ENCODE measurements around the gene PLA2R1.

Gene PLA2R1

GRCh38 chr2:159987181-159987580 is 75.2 kb downstream of the PLA2R1 start:
- no peak overlapping the region for H3K23ac ChIP-seq (ENCODE audit: low read length in 2 of 2)
- WGBS, result 100% methylated on average over 3 of the region's 6 CpGs
- H2AK5ac ChIP-seq (ENCODE audit: low read length, severe bottlenecking), result no peak overlapping the region
- no peak overlapping the region for H3K27ac ChIP-seq (ENCODE audit: low read length, poor library complexity, severe bottlenecking)
- no peak overlapping the region for H2BK5ac ChIP-seq (ENCODE audit: low read depth, low read length, poor library complexity, severe bottlenecking)
- H4K91ac ChIP-seq (ENCODE audit: low read length), result no peak overlapping the region
- no peak overlapping the region for H3K4me2 ChIP-seq (ENCODE audit: low read length, poor library complexity, severe bottlenecking)
- H3K79me1 ChIP-seq (replicated peaks; ENCODE audit: low read length, poor library complexity, severe bottlenecking), result no peaks in the 10 kb centered on the region
- no peak overlapping the region for H2BK12ac ChIP-seq (ENCODE audit: low read length in 2 of 2)
- H3K36me3 ChIP-seq (ENCODE audit: control insufficient read depth in 1 of 2, insufficient read depth in 2 of 2, low read depth in 1 of 2, low read length in 2 of 2), result peaks cover 12 to 37% of the 10 kb centered on the region in 2 experiments
- peak overlapping the region in 1 of 2 experiments; percentile 12 for H3K14ac ChIP-seq (ENCODE audit: low read length in 2 of 2)
- no peak overlapping the region for H3K9ac ChIP-seq (ENCODE audit: low read length)
- H3K4me3 ChIP-seq (ENCODE audit: insufficient read depth in 1 of 2, low read depth in 1 of 2, low read length in 2 of 2), result no peak overlapping the region
- no peak overlapping the region for H3K4ac ChIP-seq (ENCODE audit: low read depth in 1 of 2, low read length in 2 of 2)
- H2BK120ac ChIP-seq (ENCODE audit: low read depth, low read length), result no peak overlapping the region
- H3K4me1 ChIP-seq (ENCODE audit: control insufficient read depth, insufficient read depth, low read depth, low read length), result no peaks in the 10 kb centered on the region
- no peak overlapping the region for H2BK15ac ChIP-seq (ENCODE audit: low read depth, poor library complexity, severe bottlenecking)
- no peak overlapping the region for H4K8ac ChIP-seq (ENCODE audit: low read length)
- H3K9me3 ChIP-seq (ENCODE audit: control insufficient read depth, low read length), result no peaks in the 10 kb centered on the region
- DNase-seq, result no peak
- H3K27me3 ChIP-seq (ENCODE audit: control insufficient read depth in 1 of 2, insufficient read depth in 1 of 2, low read length in 2 of 2), result no peaks in the 10 kb centered on the region
- no peak overlapping the region for H2AFZ ChIP-seq (ENCODE audit: low read depth, low read length)
- H3K18ac ChIP-seq (ENCODE audit: low read depth in 1 of 2, low read length in 2 of 2), result no peak overlapping the region

DNA sequence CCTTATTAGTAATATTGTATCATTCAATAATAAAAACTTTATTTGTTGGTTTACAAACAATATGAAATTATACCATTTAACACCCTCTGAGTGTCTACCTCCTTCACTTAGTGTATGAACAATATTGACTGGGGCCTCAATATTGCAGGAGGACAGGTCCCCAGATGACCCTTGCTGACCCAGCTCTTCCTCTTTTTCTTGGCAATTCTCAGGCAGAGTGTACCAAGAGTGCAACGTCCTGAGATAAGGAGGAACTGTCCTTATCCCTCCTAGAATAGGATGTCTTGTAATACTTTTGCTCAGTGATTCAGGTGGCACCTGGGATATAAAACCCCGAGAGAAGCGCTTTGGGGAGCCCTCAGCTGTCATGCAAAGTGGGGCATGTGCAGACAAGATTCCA is 76.8 kb downstream of the PLA2R1 start:
- no peak overlapping the region for H2AFZ ChIP-seq (ENCODE audit: low read depth, low read length)
- H3K36me3 ChIP-seq (ENCODE audit: control insufficient read depth in 1 of 2, insufficient read depth in 2 of 2, low read depth in 1 of 2, low read length in 2 of 2), result peaks cover 12 to 44% of the 10 kb centered on the region in 2 experiments
- no peak overlapping the region for H2AK5ac ChIP-seq (ENCODE audit: low read length, severe bottlenecking)
- no peak overlapping the region for H2BK120ac ChIP-seq (ENCODE audit: low read depth, low read length)
- DNase-seq, result no peak
- H3K18ac ChIP-seq (ENCODE audit: low read depth in 1 of 2, low read length in 2 of 2), result no peak overlapping the region
- H3K4me2 ChIP-seq (ENCODE audit: low read length, poor library complexity, severe bottlenecking), result no peak overlapping the region
- H2BK5ac ChIP-seq (ENCODE audit: low read depth, low read length, poor library complexity, severe bottlenecking), result no peak overlapping the region
- no peak overlapping the region for H3K4ac ChIP-seq (ENCODE audit: low read depth in 1 of 2, low read length in 2 of 2)
- no peak overlapping the region for H3K14ac ChIP-seq (ENCODE audit: low read length in 2 of 2)
- H3K23ac ChIP-seq (ENCODE audit: low read length in 2 of 2), result no peak overlapping the region
- H3K9me3 ChIP-seq (ENCODE audit: control insufficient read depth, low read length), result no peaks in the 10 kb centered on the region
- no peaks in the 10 kb centered on the region for H3K27me3 ChIP-seq (ENCODE audit: control insufficient read depth in 1 of 2, insufficient read depth in 1 of 2, low read length in 2 of 2)
- H3K27ac ChIP-seq (ENCODE audit: low read length, poor library complexity, severe bottlenecking), result no peak overlapping the region
- no peak overlapping the region for H3K4me3 ChIP-seq (ENCODE audit: insufficient read depth in 1 of 2, low read depth in 1 of 2, low read length in 2 of 2)
- no peak overlapping the region for H3K9ac ChIP-seq (ENCODE audit: low read length)
- no peaks in the 10 kb centered on the region for H3K4me1 ChIP-seq (ENCODE audit: control insufficient read depth, insufficient read depth, low read depth, low read length)
- 91% methylated on average over 3 of the region's 3 CpGs for WGBS
- no peak overlapping the region for H4K8ac ChIP-seq (ENCODE audit: low read length)
- H2BK12ac ChIP-seq (ENCODE audit: low read length in 2 of 2), result no peak overlapping the region
- H3K79me1 ChIP-seq (replicated peaks; ENCODE audit: low read length, poor library complexity, severe bottlenecking), result no peaks in the 10 kb centered on the region
- no peak overlapping the region for H4K91ac ChIP-seq (ENCODE audit: low read length)
- H2BK15ac ChIP-seq (ENCODE audit: low read depth, poor library complexity, severe bottlenecking), result no peak overlapping the region

DNA sequence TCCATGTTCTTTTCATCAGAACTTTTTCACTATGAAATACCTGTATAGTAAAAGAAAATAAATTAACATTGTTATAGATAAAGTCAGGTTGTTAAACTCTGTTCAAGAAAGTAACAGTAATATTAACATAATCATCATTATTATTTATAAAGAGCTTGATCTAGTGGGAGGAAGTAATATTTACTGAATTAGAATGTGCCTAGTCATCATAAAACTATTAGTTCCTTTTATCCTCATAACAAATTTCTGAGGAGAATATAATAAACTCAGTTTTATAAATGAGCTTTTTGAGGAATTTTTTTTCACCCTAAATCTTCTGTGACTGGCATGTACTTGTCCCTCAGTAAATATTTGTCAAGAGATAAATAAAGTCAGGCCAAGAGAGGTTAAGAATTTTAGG is 78.4 kb downstream of the PLA2R1 start:
- Histone ChIP-seq H4K91ac (ENCODE audit: low read length) (no peak overlapping the region), H3K14ac (ENCODE audit: low read length in 2 of 2) (no peak overlapping the region), H3K27me3 (ENCODE audit: control insufficient read depth in 1 of 2, insufficient read depth in 1 of 2, low read length in 2 of 2) (no peaks in the 10 kb centered on the region), H2AFZ (ENCODE audit: low read depth, low read length) (no peak overlapping the region), H2BK120ac (ENCODE audit: low read depth, low read length) (no peak overlapping the region), H3K9ac (ENCODE audit: low read length) (no peak overlapping the region), H3K36me3 (ENCODE audit: control insufficient read depth in 1 of 2, insufficient read depth in 2 of 2, low read depth in 1 of 2, low read length in 2 of 2) (peaks cover 12 to 56% of the 10 kb centered on the region in 2 experiments), H3K9me3 (ENCODE audit: control insufficient read depth, low read length) (no peaks in the 10 kb centered on the region), H3K23ac (ENCODE audit: low read length in 2 of 2) (no peak overlapping the region), H4K8ac (ENCODE audit: low read length) (no peak overlapping the region), H2BK15ac (ENCODE audit: low read depth, poor library complexity, severe bottlenecking) (no peak overlapping the region), H2BK5ac (ENCODE audit: low read depth, low read length, poor library complexity, severe bottlenecking) (no peak overlapping the region), H3K4me1 (ENCODE audit: control insufficient read depth, insufficient read depth, low read depth, low read length) (no peaks in the 10 kb centered on the region), H3K79me1 (replicated peaks; ENCODE audit: low read length, poor library complexity, severe bottlenecking) (no peaks in the 10 kb centered on the region), H3K4me3 (ENCODE audit: insufficient read depth in 1 of 2, low read depth in 1 of 2, low read length in 2 of 2) (no peak overlapping the region), H3K4ac (ENCODE audit: low read depth in 1 of 2, low read length in 2 of 2) (no peak overlapping the region), H3K27ac (ENCODE audit: low read length, poor library complexity, severe bottlenecking) (no peak overlapping the region), H2AK5ac (ENCODE audit: low read length, severe bottlenecking) (no peak overlapping the region), H3K4me2 (ENCODE audit: low read length, poor library complexity, severe bottlenecking) (no peak overlapping the region), H2BK12ac (ENCODE audit: low read length in 2 of 2) (no peak overlapping the region), H3K18ac (ENCODE audit: low read depth in 1 of 2, low read length in 2 of 2) (no peak overlapping the region)
- DNase-seq, result no peak

DNA sequence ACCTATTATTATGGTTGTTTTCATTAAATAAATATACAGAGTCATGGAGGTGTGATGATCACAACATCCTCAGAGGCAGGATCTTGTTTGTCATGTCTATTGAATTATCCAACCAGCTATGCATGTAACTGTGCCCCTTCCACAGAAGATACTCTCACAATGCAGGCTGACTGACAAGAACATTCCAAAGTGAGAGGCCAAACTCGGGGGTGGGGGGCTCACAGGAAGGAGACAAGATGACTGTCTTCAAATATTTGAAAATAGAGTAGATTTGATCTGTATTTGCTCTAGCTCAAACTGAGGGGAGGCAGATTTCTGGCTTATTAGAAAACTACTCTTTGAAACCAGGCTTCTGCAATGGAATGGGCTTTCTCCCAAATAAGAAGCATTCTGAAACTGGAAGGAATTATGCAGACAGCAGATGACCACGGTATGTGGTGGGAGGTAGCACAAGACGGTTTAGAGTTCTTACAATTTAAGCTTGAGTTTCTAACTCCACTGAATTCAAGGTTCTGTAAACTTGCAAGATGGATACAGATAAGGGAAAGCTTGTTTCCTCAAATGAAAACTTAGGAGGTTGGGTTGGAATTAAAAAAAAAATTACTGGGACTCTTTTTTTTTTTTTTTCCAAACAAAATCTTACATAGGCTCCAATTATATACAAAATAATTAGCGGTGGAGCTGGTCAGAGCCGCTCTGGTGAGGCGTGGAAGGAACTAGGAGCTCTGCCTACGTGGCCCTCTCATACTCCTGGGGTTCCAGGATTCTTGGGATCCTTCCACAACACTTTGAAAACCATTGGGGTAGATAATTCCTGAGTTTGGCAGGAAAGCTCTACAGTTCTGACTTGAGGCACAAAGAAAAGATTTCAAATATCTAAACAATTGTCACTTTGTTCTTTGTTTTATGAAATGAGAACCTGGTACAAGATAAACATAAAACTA is 79.3 kb downstream of the PLA2R1 start:
- Histone ChIP-seq H2BK12ac (ENCODE audit: low read length in 2 of 2) (peak overlapping the region in 1 of 2 experiments; percentile 15), H2AFZ (ENCODE audit: low read depth, low read length) (no peak overlapping the region), H3K9me3 (ENCODE audit: control insufficient read depth, low read length) (no peaks in the 10 kb centered on the region), H2BK120ac (ENCODE audit: low read depth, low read length) (no peak overlapping the region), H3K4ac (ENCODE audit: low read depth in 1 of 2, low read length in 2 of 2) (no peak overlapping the region), H3K23ac (ENCODE audit: low read length in 2 of 2) (no peak overlapping the region), H3K79me1 (replicated peaks; ENCODE audit: low read length, poor library complexity, severe bottlenecking) (no peaks in the 10 kb centered on the region), H3K27ac (ENCODE audit: low read length, poor library complexity, severe bottlenecking) (no peak overlapping the region), H3K4me2 (ENCODE audit: low read length, poor library complexity, severe bottlenecking) (no peak overlapping the region), H3K36me3 (ENCODE audit: control insufficient read depth in 1 of 2, insufficient read depth in 2 of 2, low read depth in 1 of 2, low read length in 2 of 2) (peaks cover 12 to 59% of the 10 kb centered on the region in 2 experiments), H2AK5ac (ENCODE audit: low read length, severe bottlenecking) (no peak overlapping the region), H3K4me3 (ENCODE audit: insufficient read depth in 1 of 2, low read depth in 1 of 2, low read length in 2 of 2) (no peak overlapping the region), H4K91ac (ENCODE audit: low read length) (no peak overlapping the region), H3K9ac (ENCODE audit: low read length) (peak overlapping the region; percentile 14), H2BK5ac (ENCODE audit: low read depth, low read length, poor library complexity, severe bottlenecking) (no peak overlapping the region), H2BK15ac (ENCODE audit: low read depth, poor library complexity, severe bottlenecking) (no peak overlapping the region), H4K8ac (ENCODE audit: low read length) (no peak overlapping the region), H3K14ac (ENCODE audit: low read length in 2 of 2) (no peak overlapping the region), H3K18ac (ENCODE audit: low read depth in 1 of 2, low read length in 2 of 2) (no peak overlapping the region), H3K27me3 (ENCODE audit: control insufficient read depth in 1 of 2, insufficient read depth in 1 of 2, low read length in 2 of 2) (no peaks in the 10 kb centered on the region), H3K4me1 (ENCODE audit: control insufficient read depth, insufficient read depth, low read depth, low read length) (no peaks in the 10 kb centered on the region)
- 86% methylated on average over 7 of the region's 7 CpGs for WGBS
- peak; percentile 26 for DNase-seq
